Measurements from ENCODE around the gene BAAT. TPM values are rescaled to one million over a fixed set of nuclear protein-coding genes. Genes with fewer than 3 reads are reported as not detected.

Gene BAAT
- total RNA-seq, 1 experiment from 2014 or later: 0.08 TPM

DNA sequence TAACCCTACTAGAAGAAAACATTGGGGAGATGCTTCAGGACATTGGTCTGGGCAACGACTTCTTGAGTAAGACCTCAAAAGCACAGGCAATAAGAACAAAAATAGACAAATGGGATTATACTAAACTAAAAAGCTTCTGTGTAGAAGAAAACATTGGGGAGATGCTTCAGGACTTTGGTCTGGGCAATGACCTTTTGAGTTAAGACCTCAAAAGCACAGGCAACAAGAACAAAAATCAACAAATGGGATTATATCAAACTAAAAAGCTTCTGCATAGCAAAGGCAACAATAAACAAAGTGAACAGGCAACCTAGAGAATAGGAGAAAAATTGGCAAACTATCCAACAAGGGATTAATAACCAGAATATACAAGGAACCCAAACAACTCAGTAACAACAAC, 9.9 kb upstream of the BAAT start:
- no peak for TF ChIP-seq TCF7L2 (IDR thresholded peaks at IDR 0.05; ENCODE audit: low read depth, low read length)
- TF ChIP-seq, protein P1, sequence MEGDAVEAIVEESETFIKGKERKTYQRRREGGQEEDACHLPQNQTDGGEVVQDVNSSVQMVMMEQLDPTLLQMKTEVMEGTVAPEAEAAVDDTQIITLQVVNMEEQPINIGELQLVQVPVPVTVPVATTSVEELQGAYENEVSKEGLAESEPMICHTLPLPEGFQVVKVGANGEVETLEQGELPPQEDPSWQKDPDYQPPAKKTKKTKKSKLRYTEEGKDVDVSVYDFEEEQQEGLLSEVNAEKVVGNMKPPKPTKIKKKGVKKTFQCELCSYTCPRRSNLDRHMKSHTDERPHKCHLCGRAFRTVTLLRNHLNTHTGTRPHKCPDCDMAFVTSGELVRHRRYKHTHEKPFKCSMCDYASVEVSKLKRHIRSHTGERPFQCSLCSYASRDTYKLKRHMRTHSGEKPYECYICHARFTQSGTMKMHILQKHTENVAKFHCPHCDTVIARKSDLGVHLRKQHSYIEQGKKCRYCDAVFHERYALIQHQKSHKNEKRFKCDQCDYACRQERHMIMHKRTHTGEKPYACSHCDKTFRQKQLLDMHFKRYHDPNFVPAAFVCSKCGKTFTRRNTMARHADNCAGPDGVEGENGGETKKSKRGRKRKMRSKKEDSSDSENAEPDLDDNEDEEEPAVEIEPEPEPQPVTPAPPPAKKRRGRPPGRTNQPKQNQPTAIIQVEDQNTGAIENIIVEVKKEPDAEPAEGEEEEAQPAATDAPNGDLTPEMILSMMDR (IDR thresholded peaks at IDR 0.05): no peak
- TF ChIP-seq, protein P2, sequence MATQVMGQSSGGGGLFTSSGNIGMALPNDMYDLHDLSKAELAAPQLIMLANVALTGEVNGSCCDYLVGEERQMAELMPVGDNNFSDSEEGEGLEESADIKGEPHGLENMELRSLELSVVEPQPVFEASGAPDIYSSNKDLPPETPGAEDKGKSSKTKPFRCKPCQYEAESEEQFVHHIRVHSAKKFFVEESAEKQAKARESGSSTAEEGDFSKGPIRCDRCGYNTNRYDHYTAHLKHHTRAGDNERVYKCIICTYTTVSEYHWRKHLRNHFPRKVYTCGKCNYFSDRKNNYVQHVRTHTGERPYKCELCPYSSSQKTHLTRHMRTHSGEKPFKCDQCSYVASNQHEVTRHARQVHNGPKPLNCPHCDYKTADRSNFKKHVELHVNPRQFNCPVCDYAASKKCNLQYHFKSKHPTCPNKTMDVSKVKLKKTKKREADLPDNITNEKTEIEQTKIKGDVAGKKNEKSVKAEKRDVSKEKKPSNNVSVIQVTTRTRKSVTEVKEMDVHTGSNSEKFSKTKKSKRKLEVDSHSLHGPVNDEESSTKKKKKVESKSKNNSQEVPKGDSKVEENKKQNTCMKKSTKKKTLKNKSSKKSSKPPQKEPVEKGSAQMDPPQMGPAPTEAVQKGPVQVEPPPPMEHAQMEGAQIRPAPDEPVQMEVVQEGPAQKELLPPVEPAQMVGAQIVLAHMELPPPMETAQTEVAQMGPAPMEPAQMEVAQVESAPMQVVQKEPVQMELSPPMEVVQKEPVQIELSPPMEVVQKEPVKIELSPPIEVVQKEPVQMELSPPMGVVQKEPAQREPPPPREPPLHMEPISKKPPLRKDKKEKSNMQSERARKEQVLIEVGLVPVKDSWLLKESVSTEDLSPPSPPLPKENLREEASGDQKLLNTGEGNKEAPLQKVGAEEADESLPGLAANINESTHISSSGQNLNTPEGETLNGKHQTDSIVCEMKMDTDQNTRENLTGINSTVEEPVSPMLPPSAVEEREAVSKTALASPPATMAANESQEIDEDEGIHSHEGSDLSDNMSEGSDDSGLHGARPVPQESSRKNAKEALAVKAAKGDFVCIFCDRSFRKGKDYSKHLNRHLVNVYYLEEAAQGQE (IDR thresholded peaks at IDR 0.05; ENCODE audit: insufficient read depth in 1 of 2, low read depth in 2 of 2, low read length in 1 of 2): no peak
- TF ChIP-seq SIN3A (IDR thresholded peaks at IDR 0.05; ENCODE audit: borderline replicate concordance, insufficient read depth, low read depth, low read length): no peak
- TF ChIP-seq POLR2AphosphoS5 (IDR thresholded peaks at IDR 0.05; ENCODE audit: low read depth, low read length): no peak
- ChIA-PET CTCF (no interaction called here), POLR2A (no interaction called here)
- no peaks in the 10 kb centered on the region for H3K27me3 ChIP-seq (ENCODE audit: control insufficient read depth, insufficient read depth, low read length)
- DNase-seq (ENCODE audit: low read depth, low spot score) (no peak), ATAC-seq (no peak)
- intact Hi-C loops (cut with micrococcal nuclease; ENCODE audit: unreplicated experiment): no loop called here
- peaks cover 23% of the 10 kb centered on the region; the same call in 1 of the 2 replicates for H3K9me3 ChIP-seq (ENCODE audit: control insufficient read depth, insufficient read depth, low read depth, low read length)
- in situ Hi-C loops (cut with HindIII; ENCODE audit: low pct_unique_long_range_greater_than_20kb, low sequenced_read_pairs): no loop called here
- H3K4me1 ChIP-seq (ENCODE audit: control insufficient read depth, insufficient read depth, low read length): 0 out of 2 replicates have a peak, but pooled peaks cover 3% of the 10 kb centered on the region
- peaks cover 8% of the 10 kb centered on the region for H3K36me3 ChIP-seq (ENCODE audit: control insufficient read depth, insufficient read depth, low read length)
- H3K4me3 ChIP-seq (ENCODE audit: low read depth in 2 of 2, low read length in 2 of 2): no peak overlapping the region
- H3K27ac ChIP-seq (ENCODE audit: low read length): no peak overlapping the region
- BruUV-seq (replicated peaks): no TSS peak

DNA sequence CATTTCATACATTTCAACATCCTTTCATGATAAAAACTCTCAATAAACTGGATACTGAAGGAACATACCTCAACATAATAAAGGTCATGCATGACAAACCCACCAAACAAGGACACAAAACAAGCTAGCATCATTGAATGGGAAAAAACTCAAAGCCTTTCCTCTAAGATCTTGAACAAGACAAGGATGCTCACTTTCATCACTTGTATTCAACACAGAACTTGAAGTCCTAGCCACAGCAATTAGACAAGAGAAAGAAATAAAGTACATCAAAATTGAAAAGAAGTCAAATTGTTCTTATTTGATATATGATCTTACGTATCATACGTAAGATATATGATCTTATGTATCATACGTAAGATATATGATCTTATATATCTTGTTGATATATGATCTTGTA, 8.3 kb upstream of the BAAT start:
- intact Hi-C loops (cut with micrococcal nuclease; ENCODE audit: unreplicated experiment) (no loop called here), in situ Hi-C loops (cut with HindIII; ENCODE audit: low pct_unique_long_range_greater_than_20kb, low sequenced_read_pairs) (no loop called here)
- DNase-seq (ENCODE audit: low read depth, low spot score) (no peak), ATAC-seq (no peak)
- no peaks in the 10 kb centered on the region for H3K4me1 ChIP-seq (ENCODE audit: control insufficient read depth, insufficient read depth, low read length)
- POLR2A ChIA-PET: no interaction called here
- H3K4me3 ChIP-seq (ENCODE audit: low read depth in 2 of 2, low read length in 2 of 2): no peak overlapping the region
- no peaks in the 10 kb centered on the region for H3K27me3 ChIP-seq (ENCODE audit: control insufficient read depth, insufficient read depth, low read length)
- TF ChIP-seq, protein P1 (IDR thresholded peaks at IDR 0.05): no peak
- TF ChIP-seq POLR2AphosphoS5 (IDR thresholded peaks at IDR 0.05; ENCODE audit: low read depth, low read length): no peak
- peaks cover 17% of the 10 kb centered on the region for H3K36me3 ChIP-seq (ENCODE audit: control insufficient read depth, insufficient read depth, low read length)
- CTCF ChIA-PET: no interaction called here
- peaks cover 23% of the 10 kb centered on the region; the same call in 1 of the 2 replicates for H3K9me3 ChIP-seq (ENCODE audit: control insufficient read depth, insufficient read depth, low read depth, low read length)
- no TSS peak for BruUV-seq (replicated peaks)
- no peak overlapping the region for H3K27ac ChIP-seq (ENCODE audit: low read length)
